K562 (cell line): ENCODE results near the gene SAA2. TPM values are rescaled to one million over a fixed set of nuclear protein-coding genes. Genes with fewer than 3 reads are reported as not detected.

ENCODE experiments used
- DEAF1 ChIP-seq: fragments of 450-650 bp; formaldehyde crosslinking; IDR thresholded peaks from 2 replicates; pipeline ENCODE4 v1.4.0; 2020; ENCODE audit warnings: mild to moderate bottlenecking, moderate library complexity
- ZBTB43 ChIP-seq: sonication (generic); formaldehyde crosslinking; IDR thresholded peaks from 2 replicates; pipeline ENCODE4 v1.8.0; 2023; ENCODE audit warnings: mild to moderate bottlenecking, missing genetic modification reagents
- polyA plus RNA-seq, 8 experiments: library from polyadenylated mRNA; depleted of rRNA in 4 of 8; stranded (reverse) in 5 of 8; unstranded in 3 of 8; fragments of >200 nt; fragmentation: Nextera tagmentation in 2 of 8; fragmentation: Illumina TruSeq in 1 of 8; extraction: Ambion mirVana in 2 of 8; extraction: Trizol in 1 of 8; gene quantifications; 2 replicates each; pipeline versions ENCODE4 v1.2.1 to v1.2.3, GENCODE V29; 2011 to 2014; ENCODE audit warnings: inconsistent platforms in 1 of 8, missing spikeins in 1 of 8
- small RNA-seq: library from RNA; depleted of rRNA; stranded (forward); fragments of <200 nt; gene quantifications from one replicate; pipeline ENCODE3, GENCODE V24; 2014
- total RNA-seq, 7 experiments: library from RNA; depleted of rRNA in 6 of 7; stranded (reverse); fragments of >200 nt in 6 of 7; fragmentation: Illumina TruSeq in 2 of 7; extraction: Trizol in 2 of 7; gene quantifications; 2 replicates each; pipeline versions ENCODE4 v1.2.1 to v1.2.3, GENCODE V29; 2011 to 2021; ENCODE audit warnings: low replicate concordance in 1 of 7

The SAA2 gene
- total and polyA plus RNA-seq, 9 of the 15 experiments (the other 6 are each of a cell fraction or from before 2014, with no cell fraction given) = 4.6 TPM; not detected in 8

- no peak for TF ChIP-seq DEAF1 (CRISPR knock-in tag)
- TF ChIP-seq ZBTB43 (CRISPR knock-in tag) = no peak
Measured at GRCh38 chr11:18196532-18196931, 51.9 kb downstream of the SAA2 start (continued).

Small RNAs within 50 kb of the gene (small RNA-seq; reads per million reads assigned to genes)
- not detected for gene RNA5SP333
- gene RNA5SP334 = not detected

Other genes starting within 250 kb of the SAA2 start
Only the 7 nearest of the 12 such genes appear.
- gene SAAL1, start 142.6 kb downstream of the SAA2 start, total RNA-seq (2014; rRNA removed) = 40.9 and 42.8 TPM in 2 replicates
- gene SAAL1, start 142.6 kb downstream of the SAA2 start, total RNA-seq (2014; rRNA removed; fragmentation: Illumina TruSeq; extraction: Trizol) = 56.4 and 61.7 TPM in 2 replicates
- 61.1 and 61.2 TPM in 2 replicates for gene SAAL1, start 142.6 kb downstream of the SAA2 start, total RNA-seq (2015; rRNA removed; fragmentation: Illumina TruSeq; extraction: Trizol)
- gene SAAL1, start 142.6 kb downstream of the SAA2 start, total RNA-seq (2021) = 35.8 and 38.9 TPM in 2 replicates
- gene SAAL1, start 142.6 kb downstream of the SAA2 start, polyA plus RNA-seq (2011; rRNA removed) = 42.1 and 57.0 TPM in 2 replicates
- gene SAAL1, start 142.6 kb downstream of the SAA2 start, polyA plus RNA-seq (2014; fragmentation: Illumina TruSeq; extraction: Trizol) = 69.5 and 77.5 TPM in 2 replicates
- 10 to 100 TPM; 42.3 to 42.6 TPM for gene SAAL1, start 142.6 kb downstream of the SAA2 start, polyA plus RNA-seq (2014; fragmentation: Nextera tagmentation; extraction: Ambion mirVana)
- gene SAAL1, start 142.6 kb downstream of the SAA2 start, polyA plus RNA-seq (2014; rRNA removed) = 57.6 TPM in 2 replicates
- gene MRGPRX3, start 116.1 kb downstream of the SAA2 start, total RNA-seq (2014; rRNA removed) = not detected in 2 replicates
- gene MRGPRX3, start 116.1 kb downstream of the SAA2 start, total RNA-seq (2014; rRNA removed; fragmentation: Illumina TruSeq; extraction: Trizol) = not detected in 2 replicates
- gene MRGPRX3, start 116.1 kb downstream of the SAA2 start, total RNA-seq (2015; rRNA removed; fragmentation: Illumina TruSeq; extraction: Trizol) = not detected in 2 replicates
- gene MRGPRX3, start 116.1 kb downstream of the SAA2 start, total RNA-seq (2021) = not detected in 2 replicates
- gene MRGPRX3, start 116.1 kb downstream of the SAA2 start, polyA plus RNA-seq (2011; rRNA removed) = not detected in 2 replicates
- gene MRGPRX3, start 116.1 kb downstream of the SAA2 start, polyA plus RNA-seq (2014; fragmentation: Illumina TruSeq; extraction: Trizol) = not detected in 2 replicates
- gene MRGPRX3, start 116.1 kb downstream of the SAA2 start, polyA plus RNA-seq (2014; fragmentation: Nextera tagmentation; extraction: Ambion mirVana) = not detected
- gene MRGPRX3, start 116.1 kb downstream of the SAA2 start, polyA plus RNA-seq (2014; rRNA removed) = not detected in 2 replicates
- gene MRGPRX4, start 75.8 kb downstream of the SAA2 start, total RNA-seq (2014; rRNA removed) = not detected in 2 replicates
- not detected in 2 replicates for gene MRGPRX4, start 75.8 kb downstream of the SAA2 start, total RNA-seq (2014; rRNA removed; fragmentation: Illumina TruSeq; extraction: Trizol)
- not detected in 2 replicates for gene MRGPRX4, start 75.8 kb downstream of the SAA2 start, total RNA-seq (2015; rRNA removed; fragmentation: Illumina TruSeq; extraction: Trizol)
- not detected in 2 replicates for gene MRGPRX4, start 75.8 kb downstream of the SAA2 start, total RNA-seq (2021)
- gene MRGPRX4, start 75.8 kb downstream of the SAA2 start, polyA plus RNA-seq (2011; rRNA removed) = not detected in 2 replicates
- gene MRGPRX4, start 75.8 kb downstream of the SAA2 start, polyA plus RNA-seq (2014; fragmentation: Illumina TruSeq; extraction: Trizol) = not detected in 2 replicates
- gene MRGPRX4, start 75.8 kb downstream of the SAA2 start, polyA plus RNA-seq (2014; fragmentation: Nextera tagmentation; extraction: Ambion mirVana) = not detected
- gene MRGPRX4, start 75.8 kb downstream of the SAA2 start, polyA plus RNA-seq (2014; rRNA removed) = not detected in 2 replicates
- gene SAA4, start 11.9 kb downstream of the SAA2 start, total RNA-seq (2014; rRNA removed) = not detected in 2 replicates
- gene SAA4, start 11.9 kb downstream of the SAA2 start, total RNA-seq (2014; rRNA removed; fragmentation: Illumina TruSeq; extraction: Trizol) = not detected in 2 replicates
- not detected in 2 replicates for gene SAA4, start 11.9 kb downstream of the SAA2 start, total RNA-seq (2015; rRNA removed; fragmentation: Illumina TruSeq; extraction: Trizol)
- gene SAA4, start 11.9 kb downstream of the SAA2 start, total RNA-seq (2021) = not detected in 2 replicates
- not detected in 2 replicates for gene SAA4, start 11.9 kb downstream of the SAA2 start, polyA plus RNA-seq (2011; rRNA removed)
- gene SAA4, start 11.9 kb downstream of the SAA2 start, polyA plus RNA-seq (2014; fragmentation: Illumina TruSeq; extraction: Trizol) = not detected in 2 replicates
- gene SAA4, start 11.9 kb downstream of the SAA2 start, polyA plus RNA-seq (2014; fragmentation: Nextera tagmentation; extraction: Ambion mirVana) = not detected
- not detected in 2 replicates for gene SAA4, start 11.9 kb downstream of the SAA2 start, polyA plus RNA-seq (2014; rRNA removed)
- not detected in 2 replicates for gene SAA1, start 17.6 kb upstream of the SAA2 start, total RNA-seq (2014; rRNA removed)
- not detected in 2 replicates for gene SAA1, start 17.6 kb upstream of the SAA2 start, total RNA-seq (2014; rRNA removed; fragmentation: Illumina TruSeq; extraction: Trizol)
- not detected in 2 replicates for gene SAA1, start 17.6 kb upstream of the SAA2 start, total RNA-seq (2015; rRNA removed; fragmentation: Illumina TruSeq; extraction: Trizol)
- gene SAA1, start 17.6 kb upstream of the SAA2 start, total RNA-seq (2021) = 6.3 and 6.7 TPM in 2 replicates
- not detected in 2 replicates for gene SAA1, start 17.6 kb upstream of the SAA2 start, polyA plus RNA-seq (2011; rRNA removed)
- gene SAA1, start 17.6 kb upstream of the SAA2 start, polyA plus RNA-seq (2014; fragmentation: Illumina TruSeq; extraction: Trizol) = not detected in 2 replicates
- gene SAA1, start 17.6 kb upstream of the SAA2 start, polyA plus RNA-seq (2014; fragmentation: Nextera tagmentation; extraction: Ambion mirVana) = not detected
- not detected in 2 replicates for gene SAA1, start 17.6 kb upstream of the SAA2 start, polyA plus RNA-seq (2014; rRNA removed)
- gene HPS5, start 73.5 kb upstream of the SAA2 start, total RNA-seq (2014; rRNA removed) = 12.9 and 16.8 TPM in 2 replicates
- 28.1 and 28.8 TPM in 2 replicates for gene HPS5, start 73.5 kb upstream of the SAA2 start, total RNA-seq (2014; rRNA removed; fragmentation: Illumina TruSeq; extraction: Trizol)
- gene HPS5, start 73.5 kb upstream of the SAA2 start, total RNA-seq (2015; rRNA removed; fragmentation: Illumina TruSeq; extraction: Trizol) = 19.8 and 21.1 TPM in 2 replicates
- gene HPS5, start 73.5 kb upstream of the SAA2 start, total RNA-seq (2021) = 15.8 and 19.2 TPM in 2 replicates
- gene HPS5, start 73.5 kb upstream of the SAA2 start, polyA plus RNA-seq (2011; rRNA removed) = 16.1 and 20.5 TPM in 2 replicates
- gene HPS5, start 73.5 kb upstream of the SAA2 start, polyA plus RNA-seq (2014; fragmentation: Illumina TruSeq; extraction: Trizol) = 15.3 and 16.9 TPM in 2 replicates
- 10 to 100 TPM; 12.2 to 14.2 TPM for gene HPS5, start 73.5 kb upstream of the SAA2 start, polyA plus RNA-seq (2014; fragmentation: Nextera tagmentation; extraction: Ambion mirVana)
- gene HPS5, start 73.5 kb upstream of the SAA2 start, polyA plus RNA-seq (2014; rRNA removed) = 12.9 and 13.5 TPM in 2 replicates
- 60.2 and 63.9 TPM in 2 replicates for gene GTF2H1, start 73.9 kb upstream of the SAA2 start, total RNA-seq (2014; rRNA removed)
- 101 and 104 TPM in 2 replicates for gene GTF2H1, start 73.9 kb upstream of the SAA2 start, total RNA-seq (2014; rRNA removed; fragmentation: Illumina TruSeq; extraction: Trizol)
- gene GTF2H1, start 73.9 kb upstream of the SAA2 start, total RNA-seq (2015; rRNA removed; fragmentation: Illumina TruSeq; extraction: Trizol) = 104 and 114 TPM in 2 replicates
- 63.8 and 67.2 TPM in 2 replicates for gene GTF2H1, start 73.9 kb upstream of the SAA2 start, total RNA-seq (2021)
- gene GTF2H1, start 73.9 kb upstream of the SAA2 start, polyA plus RNA-seq (2011; rRNA removed) = 45.4 and 56.9 TPM in 2 replicates
- 80.7 and 98.6 TPM in 2 replicates for gene GTF2H1, start 73.9 kb upstream of the SAA2 start, polyA plus RNA-seq (2014; fragmentation: Illumina TruSeq; extraction: Trizol)
- 100 to 1,000 TPM in 1 of 2 experiments, 10 to 100 TPM in 1; 92.1 to 126 TPM for gene GTF2H1, start 73.9 kb upstream of the SAA2 start, polyA plus RNA-seq (2014; fragmentation: Nextera tagmentation; extraction: Ambion mirVana)
- 72.1 and 79.5 TPM in 2 replicates for gene GTF2H1, start 73.9 kb upstream of the SAA2 start, polyA plus RNA-seq (2014; rRNA removed)